HG02840 (cell line): ENCODE data around the gene SH3PXD2A.
"Not testable (repeated sequence)": the region's sequence is repeated elsewhere in the genome, so short reads cannot be mapped to it uniquely, and the experiment has no call there.

Experiments used
- ATAC-seq: cut with Tn5 transposase; IDR thresholded peaks from one replicate; pipeline ENCODE4 v1.9.1; 2021; ENCODE audit warnings: mild to moderate bottlenecking, moderate library complexity, moderate number of reproducible peaks; ENCODE audit not compliant: unreplicated experiment, low FRiP score

The SH3PXD2A gene

DNA sequence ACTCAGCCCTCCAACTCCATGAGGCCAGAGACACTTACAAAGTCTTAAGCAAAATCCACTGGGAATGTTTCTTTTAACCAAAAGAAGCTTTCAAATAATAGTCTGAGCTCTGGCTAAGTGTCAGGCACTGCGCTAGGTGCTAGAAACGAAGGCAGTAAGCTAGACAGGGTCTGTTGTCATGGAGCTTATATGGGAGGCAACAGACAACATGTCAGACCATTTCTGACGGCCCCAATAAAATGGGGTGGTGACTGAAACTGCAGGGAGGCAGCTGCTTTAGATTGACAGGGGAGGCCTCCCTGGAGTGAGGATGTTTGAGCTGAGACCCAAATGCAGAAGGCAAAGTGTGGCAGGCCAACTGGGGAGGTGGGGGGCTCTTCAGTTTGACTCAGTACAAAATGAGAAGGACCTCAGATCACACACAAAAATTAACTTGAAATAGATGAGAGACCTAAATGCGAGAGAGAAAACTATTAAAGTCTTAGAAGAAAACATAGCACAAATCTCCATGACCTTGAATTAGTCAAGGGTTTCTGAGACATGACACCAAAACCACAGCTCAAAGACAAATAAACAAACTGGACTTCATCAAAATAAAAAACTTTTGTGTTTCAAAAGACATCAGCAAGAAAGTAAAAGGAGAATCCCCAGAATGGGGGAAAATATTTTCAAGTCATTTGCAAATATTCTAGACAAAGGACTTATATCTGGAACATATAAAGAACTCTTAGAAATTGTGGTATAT is 40.6 kb downstream of the SH3PXD2A start:
- no peak for ATAC-seq

- ATAC-seq, result no peak
Observed at GRCh38 chr10:103814105-103814504, 41.3 kb downstream of the SH3PXD2A start.

DNA sequence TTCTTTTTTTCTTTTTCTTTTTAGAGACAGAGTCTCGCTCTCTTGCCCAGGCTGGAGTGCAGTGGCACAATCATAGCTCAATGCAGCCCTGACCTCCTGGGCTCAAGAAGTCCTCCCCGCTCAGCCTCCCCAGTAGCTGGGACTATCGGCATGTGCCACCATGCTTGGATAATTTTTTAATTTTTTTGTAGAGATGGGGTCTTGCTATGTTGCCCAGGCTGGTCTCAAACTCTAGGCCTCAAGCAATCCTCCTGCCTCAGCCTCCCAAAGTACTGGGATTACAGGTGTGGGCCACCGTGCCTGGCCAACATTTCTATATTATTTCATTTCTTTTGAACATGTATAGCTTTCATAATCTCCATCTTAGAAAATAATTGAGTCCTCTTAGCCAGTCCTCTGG is 42.1 kb downstream of the SH3PXD2A start:
- ATAC-seq, result not testable (repeated sequence)

DNA sequence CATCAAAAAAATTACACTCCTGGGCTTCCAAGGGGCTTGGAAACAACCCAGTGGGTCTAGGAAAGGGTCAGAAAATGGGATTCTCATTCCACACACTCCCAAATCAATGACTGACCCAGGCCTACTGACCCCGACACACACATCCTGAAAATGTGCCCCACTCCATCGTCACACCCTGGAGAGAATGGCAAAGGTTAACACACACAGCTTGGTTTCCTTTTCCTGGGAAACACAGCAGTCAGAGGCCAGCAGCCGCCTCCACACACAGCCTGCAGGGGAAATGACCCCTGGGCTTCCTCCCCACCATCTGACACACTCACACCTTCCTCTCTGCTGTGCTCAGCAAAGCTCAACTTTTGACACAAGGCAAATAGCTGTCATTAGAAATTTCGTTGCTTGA is 42.9 kb downstream of the SH3PXD2A start:
- ATAC-seq, result no peak

- ATAC-seq, result no peak
Observed at GRCh38 chr10:103812004-103812403, 43.4 kb downstream of the SH3PXD2A start.

DNA sequence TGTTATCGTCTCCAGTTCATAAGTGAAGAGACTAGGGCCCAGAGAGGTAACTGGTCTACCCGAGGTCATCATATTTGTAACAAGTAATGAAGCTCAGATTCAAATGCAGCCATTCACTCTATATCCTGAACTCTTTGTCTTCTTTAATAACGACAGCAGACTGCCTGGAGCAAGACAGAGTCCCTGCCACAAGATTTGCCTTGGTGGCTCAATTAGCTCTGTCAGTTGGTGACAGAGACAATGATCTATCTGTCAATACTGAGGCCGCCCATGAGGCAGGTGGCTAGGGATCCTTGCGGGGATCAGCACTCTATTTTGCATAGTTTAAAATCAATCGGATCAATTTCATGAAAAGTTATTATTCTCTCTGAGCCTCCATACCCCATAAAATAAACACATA is 43.9 kb downstream of the SH3PXD2A start:
- no peak for ATAC-seq

DNA sequence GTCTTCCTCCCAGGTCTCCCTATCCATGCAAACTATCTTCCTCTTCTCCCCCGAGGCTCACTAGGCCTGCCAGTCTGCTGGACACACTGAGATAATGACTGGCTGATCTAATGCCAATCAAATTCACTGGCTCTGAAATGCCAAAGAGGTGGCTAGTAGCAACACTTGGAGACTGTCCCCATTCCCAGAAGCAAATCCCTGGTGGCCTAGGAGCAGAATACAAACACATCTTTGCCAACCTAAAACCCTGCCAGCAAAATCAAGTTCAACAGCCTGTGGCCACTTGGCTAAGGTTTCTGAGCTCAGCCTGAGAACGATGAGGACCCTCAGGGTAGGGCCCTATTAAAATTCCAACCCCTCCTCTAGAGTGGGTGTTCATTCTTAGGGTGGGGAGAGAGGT is 46.6 kb downstream of the SH3PXD2A start:
- ATAC-seq, result no peak

- ATAC-seq, result no peak
Observed at GRCh38 chr10:103807996-103808395, 47.4 kb downstream of the SH3PXD2A start.

DNA sequence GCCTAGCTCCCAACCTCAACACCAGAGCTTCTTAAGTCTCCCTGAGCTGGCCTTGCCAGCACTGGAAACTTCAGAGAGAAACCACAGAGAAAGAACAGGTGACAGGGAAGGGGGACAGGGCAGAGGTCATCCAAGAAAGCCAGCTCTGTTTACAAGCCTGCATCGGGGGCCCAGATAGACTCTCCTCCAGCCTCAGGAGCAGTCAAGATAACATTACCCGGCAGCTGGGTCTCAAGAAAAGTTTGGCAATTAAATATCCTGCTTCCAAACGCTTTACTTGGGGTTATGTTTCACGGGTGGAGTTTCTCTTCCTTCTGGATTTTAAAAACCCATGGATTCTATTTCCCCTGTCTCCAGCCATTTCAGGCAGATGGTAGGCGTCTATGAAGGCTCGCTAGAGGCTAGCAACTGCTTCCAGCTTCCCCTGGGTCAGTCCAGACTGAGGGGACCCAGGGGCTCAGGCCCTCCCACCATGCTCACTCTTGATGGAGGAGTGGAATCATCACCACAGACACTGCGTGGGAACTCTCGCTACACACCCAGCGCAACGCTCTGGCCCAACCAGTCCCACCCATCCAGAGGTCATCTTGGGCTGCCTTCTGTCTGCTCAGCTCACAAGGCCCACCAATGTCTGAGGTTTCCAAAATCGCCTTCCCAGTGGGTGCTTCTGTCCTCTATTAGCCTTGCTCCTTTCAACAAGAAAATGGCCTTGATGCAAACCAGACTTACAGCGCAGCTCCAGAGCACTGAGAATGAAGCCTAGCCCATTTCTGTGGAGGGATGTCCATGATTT is 48.8 kb downstream of the SH3PXD2A start:
- no peak for ATAC-seq

GRCh38 chr10:103805781-103806180 is 49.6 kb downstream of the SH3PXD2A start:
- no peak for ATAC-seq

DNA sequence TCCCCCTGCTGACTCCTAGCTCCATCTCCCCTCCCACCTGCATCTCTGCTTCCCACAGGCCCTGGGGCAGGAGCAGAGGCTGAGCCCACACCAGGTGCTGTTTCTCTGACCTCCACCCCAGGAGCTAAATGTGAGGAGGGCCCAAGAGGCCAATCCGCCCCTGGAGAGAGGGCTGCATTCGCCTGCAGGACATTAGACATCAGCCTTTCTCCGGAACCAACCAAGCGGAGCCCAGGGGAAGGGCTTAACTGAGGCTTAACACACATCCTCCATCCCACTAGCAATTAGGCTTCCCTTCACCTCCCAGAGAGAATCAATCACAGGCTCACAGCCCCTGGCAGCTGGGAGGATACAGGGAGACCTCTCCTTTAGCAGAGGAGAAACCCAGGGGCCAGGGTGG is 50.5 kb downstream of the SH3PXD2A start:
- no peak for ATAC-seq

DNA sequence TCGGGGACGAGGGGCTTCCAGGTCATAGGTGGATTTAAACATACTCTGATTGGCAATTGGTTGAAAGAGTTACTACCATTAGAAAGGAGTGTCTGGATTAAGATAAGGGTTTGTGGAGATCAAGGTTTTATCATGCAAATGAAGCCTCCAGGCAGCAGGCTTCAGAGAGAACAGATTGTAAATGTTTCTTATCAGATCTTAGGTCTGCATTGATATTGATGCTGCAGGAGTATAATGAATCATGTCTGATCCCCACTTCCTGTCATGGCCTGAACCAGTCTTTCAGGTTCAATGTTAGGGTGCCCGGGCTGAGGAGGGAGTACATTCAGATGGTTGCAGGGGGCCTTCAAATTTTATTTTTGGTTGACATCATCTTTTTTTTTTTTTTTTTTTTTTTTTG is 51.4 kb downstream of the SH3PXD2A start:
- ATAC-seq, result no peak

- no peak for ATAC-seq
Observed at GRCh38 chr10:103802637-103803353, 52.6 kb downstream of the SH3PXD2A start.

DNA sequence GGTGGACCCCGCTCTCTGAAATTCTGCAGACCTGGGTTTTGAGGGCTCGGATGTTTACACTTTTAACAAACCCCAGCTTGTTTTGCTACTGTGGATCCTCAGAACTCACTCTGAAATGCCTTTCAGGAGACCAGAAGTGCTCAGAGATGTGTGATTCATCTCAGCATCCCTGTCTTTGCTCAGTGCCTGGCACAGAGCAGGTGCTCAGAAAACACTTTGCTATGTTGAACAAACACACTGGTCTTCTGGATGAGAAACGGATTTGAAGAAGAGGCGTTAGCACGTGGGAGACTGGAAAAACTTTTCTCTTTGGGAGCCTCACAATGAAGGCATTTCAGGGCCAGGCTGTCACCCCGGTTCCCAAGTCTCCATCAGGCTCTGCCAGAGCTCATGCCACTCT is 53.3 kb downstream of the SH3PXD2A start:
- ATAC-seq, result no peak

GRCh38 chr10:103800789-103801540 is 54.4 kb downstream of the SH3PXD2A start:
- peak; percentile 71 for ATAC-seq

GRCh38 chr10:103800089-103800488 is 55.3 kb downstream of the SH3PXD2A start:
- no peak for ATAC-seq

DNA sequence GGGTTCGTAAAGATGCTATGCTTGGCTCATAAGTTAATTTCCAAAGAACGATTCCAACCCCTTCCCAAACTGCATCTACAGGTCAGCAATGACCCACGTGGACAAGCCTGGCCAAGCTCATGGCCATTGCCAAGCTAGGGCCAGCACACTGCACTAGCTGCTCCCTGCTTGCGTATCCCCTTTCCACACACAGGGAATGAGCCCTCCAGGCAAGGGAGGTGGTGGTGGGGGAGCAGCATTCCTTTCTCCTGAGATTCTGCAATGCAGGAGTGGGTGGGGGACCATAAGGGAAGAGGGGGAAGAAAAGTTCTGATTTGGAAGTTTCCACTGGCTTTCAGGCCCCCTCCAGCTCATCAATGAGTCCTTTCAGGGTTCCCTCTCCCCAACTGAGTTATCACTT is 56.0 kb downstream of the SH3PXD2A start:
- ATAC-seq, result no peak

- ATAC-seq, result no peak
Observed at GRCh38 chr10:103798511-103798910, 56.9 kb downstream of the SH3PXD2A start.

GRCh38 chr10:103797857-103798256 is 57.5 kb downstream of the SH3PXD2A start:
- no peak for ATAC-seq

- ATAC-seq, result no peak
Observed at GRCh38 chr10:103795634-103796270, 59.6 kb downstream of the SH3PXD2A start.
